GM12878 (cell line): ENCODE measurements around the gene PRR12. TPM values are rescaled to one million over a fixed set of nuclear protein-coding genes. Genes with fewer than 3 reads are reported as not detected.

Source experiments
- ATAC-seq: fragments of 200-7000 bp; cut with Tn5 transposase; 3 replicates; pipeline ENCODE4 v1.9.1; 2020; ENCODE audit warnings: mild to moderate bottlenecking, moderate library complexity
- BruUV-seq: library from RNA; stranded (reverse); fragments of 400-500 nt; replicated peaks from 2 replicates; lab custom pipeline; 2021; lab: Mats Ljungman, UMichigan
- CTCF ChIA-PET: fragments of 300-600 bp; sonication (Branson Sonifier 250); formaldehyde crosslinking; extraction: SDS; loops from one replicate; lab custom pipeline; 2021; ENCODE audit warnings: inconsistent platforms; lab: Yijun Ruan, JAX
- POLR2A ChIA-PET: fragments of 350-600 bp; formaldehyde crosslinking; extraction: SDS; loops from one replicate; lab custom pipeline; 2021; ENCODE audit warnings: inconsistent platforms; lab: Charles Lee
- RAD21 ChIA-PET: fragments of 300-600 bp; sonication (Branson Sonifier 250); formaldehyde crosslinking; loops from one replicate; lab custom pipeline; 2023; ENCODE audit warnings: antibody characterized with exemption; ENCODE audit not compliant: unreplicated experiment; lab: Charles Lee
- SMC1A ChIA-PET: fragments of 300-600 bp; sonication (Branson Sonifier 250); formaldehyde crosslinking; loops from one replicate; lab custom pipeline; 2023; ENCODE audit not compliant: unreplicated experiment, uncharacterized antibody; lab: Charles Lee
- DNase-seq: peaks from one replicate; pipeline ENCODE4 v3.0.0-alpha.2; 2011; ENCODE audit warnings: low read depth, low spot score
- FAIRE-seq: peaks from 3 replicates; lab custom pipeline; 2011; peaks lifted over from hg19 to GRCh38; lab: Jason Lieb, UNC
- H2AFZ ChIP-seq: 2 replicates; pipeline ENCODE4 v1.6.0; 2011; ENCODE audit warnings: low read depth, low read length, control low read depth; ENCODE audit not compliant: control insufficient read depth
- H3K27ac ChIP-seq: 2 replicates; pipeline ENCODE4 v1.5.1; 2011; ENCODE audit warnings: control low read depth; ENCODE audit not compliant: control insufficient read depth, insufficient read depth
- H3K27me3 ChIP-seq, 2 experiments: replicated peaks in 1 of 2; 2 replicates each; pipeline versions ENCODE4 v1.6.0 to v1.6.1; 2011; ENCODE audit warnings: low read length in 1 of 2; ENCODE audit not compliant: control insufficient read depth in 2 of 2, insufficient read depth in 2 of 2
- H3K36me3 ChIP-seq, 2 experiments: 2 replicates each; pipeline ENCODE4 v1.5.1; 2011; ENCODE audit warnings: low read length in 1 of 2; ENCODE audit not compliant: control insufficient read depth in 2 of 2, insufficient read depth in 2 of 2
- H3K4me1 ChIP-seq: 2 replicates; pipeline ENCODE4 v1.6.1; 2011; ENCODE audit warnings: mild to moderate bottlenecking, low read length, moderate library complexity, mixed read lengths; ENCODE audit not compliant: control insufficient read depth, insufficient read depth
- H3K4me2 ChIP-seq: 2 replicates; pipeline ENCODE4 v1.6.0; 2011; ENCODE audit warnings: control low read depth; ENCODE audit not compliant: control insufficient read depth, insufficient read depth
- H3K4me3 ChIP-seq: fragments of 200-600 bp; sonication (generic); 2 replicates; pipeline ENCODE4 v1.5.1; 2016
- H3K79me2 ChIP-seq: 2 replicates; pipeline ENCODE4 v1.6.0; 2011; ENCODE audit warnings: low read length; ENCODE audit not compliant: control insufficient read depth, insufficient read depth
- H3K9ac ChIP-seq: 2 replicates; pipeline ENCODE4 v1.8.0; 2011; ENCODE audit warnings: low read length, control low read depth, mixed read lengths; ENCODE audit not compliant: control insufficient read depth, insufficient read depth
- H3K9me3 ChIP-seq: replicated peaks from 3 replicates; pipeline ENCODE4 v1.5.1; 2011; ENCODE audit warnings: mild to moderate bottlenecking, low read length; ENCODE audit not compliant: control insufficient read depth, insufficient read depth
- H4K20me1 ChIP-seq: 2 replicates; pipeline ENCODE4 v1.6.0; 2011; ENCODE audit not compliant: control insufficient read depth, insufficient read depth
- BRCA1 ChIP-seq: IDR thresholded peaks from 2 replicates; pipeline ENCODE4 v1.6.1; 2011; ENCODE audit warnings: low read depth, low read length, improper control_type of control experiment
- CBFB ChIP-seq: IDR thresholded peaks from 2 replicates; pipeline ENCODE4 v1.6.1; 2016; ENCODE audit warnings: antibody characterized with exemption, low read depth
- CHD1 ChIP-seq: IDR thresholded peaks from 2 replicates; pipeline ENCODE4 v1.6.1; 2012; ENCODE audit warnings: low read depth, low read length, improper control_type of control experiment
- CHD2 ChIP-seq: IDR thresholded peaks from 2 replicates; pipeline ENCODE4 v1.6.1; 2011; ENCODE audit warnings: low read depth, low read length, improper control_type of control experiment, borderline replicate concordance
- CREM ChIP-seq: IDR thresholded peaks from 2 replicates; pipeline ENCODE4 v1.6.1; 2014; ENCODE audit warnings: antibody characterized with exemption, low read depth
- EZH2 ChIP-seq: IDR thresholded peaks from 2 replicates; pipeline ENCODE4 v1.6.1; 2012; ENCODE audit warnings: low read depth, mild to moderate bottlenecking, control low read depth, inconsistent platforms, low read length, borderline replicate concordance; ENCODE audit not compliant: control insufficient read depth
- HDAC6 ChIP-seq: fragments of 200-600 bp; sonication (generic); IDR thresholded peaks from one replicate; pipeline ENCODE4 v1.8.0; 2017; ENCODE audit warnings: antibody characterized with exemption; ENCODE audit not compliant: unreplicated experiment
- KDM1A ChIP-seq: fragments of 200-600 bp; sonication (generic); IDR thresholded peaks from 2 replicates; pipeline ENCODE4 v1.6.1; 2016; ENCODE audit warnings: borderline replicate concordance
- RAD21 ChIP-seq: IDR thresholded peaks from 2 replicates; pipeline ENCODE4 v1.6.1; 2011; ENCODE audit warnings: mild to moderate bottlenecking, low read depth, low read length, moderate library complexity; ENCODE audit not compliant: insufficient read depth
- REST ChIP-seq: IDR thresholded peaks from 2 replicates; pipeline ENCODE4 v1.6.1; 2012; ENCODE audit warnings: mild to moderate bottlenecking, low read depth, low read length
- SMARCA5 ChIP-seq: fragments of 450-650 bp; IDR thresholded peaks from 2 replicates; pipeline ENCODE4 v1.6.1; 2017; ENCODE audit warnings: mild to moderate bottlenecking
- SUZ12 ChIP-seq: fragments of 200-600 bp; sonication (generic); IDR thresholded peaks from one replicate; pipeline ENCODE4 v1.6.1; 2018; ENCODE audit warnings: antibody characterized with exemption, mild to moderate bottlenecking; ENCODE audit not compliant: unreplicated experiment
- TCF7 ChIP-seq: IDR thresholded peaks from 2 replicates; pipeline ENCODE4 v1.6.1; 2014; ENCODE audit warnings: antibody characterized with exemption, borderline replicate concordance
- USF1 ChIP-seq: IDR thresholded peaks from 2 replicates; pipeline ENCODE4 v1.6.1; 2011; ENCODE audit warnings: borderline replicate concordance, low read depth, mild to moderate bottlenecking, moderate library complexity, mixed read lengths, low read length; ENCODE audit not compliant: insufficient read depth; ENCODE audit errors: extremely low read length
- WGBS: methylation state at CpG from one replicate; pipeline ENCODE4 v1.1.6; 2016; ENCODE audit warnings: low lambda C conversion rate; ENCODE audit not compliant: insufficient replicate concordance, insufficient coverage; ENCODE audit errors: missing lambda C conversion rate; 5-methylcytosine and 5-hydroxymethylcytosine counted together
- in situ Hi-C: fragments of 300-500 bp; cut with MboI; formaldehyde crosslinking; loops from 9 replicates; pipeline ENCODE4 v1.14.3; 2018; ENCODE audit warnings: mixed read lengths
- intact Hi-C: fragments of 100-400 bp; cut with micrococcal nuclease; formaldehyde crosslinking; loops from one replicate; pipeline ENCODE4 v1.14.2; 2022; ENCODE audit not compliant: unreplicated experiment
- polyA plus RNA-seq, 11 experiments: library from polyadenylated mRNA; depleted of rRNA in 4 of 11; unstranded in 6 of 11; stranded (reverse) in 5 of 11; fragments of >200 nt; fragmentation: Nextera tagmentation in 4 of 11; fragmentation: Illumina TruSeq in 1 of 11; extraction: Ambion mirVana in 4 of 11; extraction: Trizol in 1 of 11; gene quantifications; 1 replicate in 1 of 11; 2 replicates in 10 of 11; pipeline versions ENCODE4 v1.2.1 to v1.2.3, GENCODE V29; 2011 to 2016; ENCODE audit warnings: inconsistent platforms in 2 of 11, missing spikeins in 2 of 11, low read depth in 1 of 11
- total RNA-seq, 4 experiments: library from RNA; depleted of rRNA in 3 of 4; stranded (reverse); fragments of >200 nt in 3 of 4; fragmentation: Illumina TruSeq in 1 of 4; extraction: Trizol in 1 of 4; gene quantifications; 2 replicates each; pipeline versions ENCODE4 v1.2.1 to v1.2.3, GENCODE V29; 2013 to 2021

PRR12 gene
- total and polyA plus RNA-seq, 10 of the 15 experiments (the other 5 are each of a cell fraction or from before 2014, with no cell fraction given), result 0.02 to 25.3 (median 1.6) TPM

GRCh38 chr19:49542446-49542845, 48.5 kb upstream of the PRR12 start:
- Histone ChIP-seq H3K27me3 (no peaks in the 10 kb centered on the region), H3K4me1 (no peaks in the 10 kb centered on the region; the same call in 1 of the 2 replicates), H3K36me3 (no peaks in the 10 kb centered on the region), H4K20me1 (no peaks in the 10 kb centered on the region), H3K4me3 (no peak overlapping the region), H3K4me2 (no peak overlapping the region), H3K27ac (no peak overlapping the region), H3K9ac (no peak overlapping the region), H3K9me3 (no peaks in the 10 kb centered on the region), H2AFZ (no peak overlapping the region), H3K79me2 (no peaks in the 10 kb centered on the region)
- TF ChIP-seq SMARCA5, result no peak
- in situ Hi-C loops (loop anchor here (5.0 kb wide), 1 partner anchor 35 kb away; no protein-coding TSS in a partner anchor), intact Hi-C loops (no loop called here)
- 68% methylated on average over 16 of the region's 16 CpGs for WGBS
- FAIRE-seq, result no peak
- BruUV-seq, result no TSS peak
- POLR2A ChIA-PET, result no interaction called here
- RAD21 ChIA-PET, result no interaction called here
- no peak for DNase-seq
- CTCF ChIA-PET, result interaction anchor here (1.2 to 1.4 kb wide), 2 partner anchors 27 to 35 kb away, joined by 3 read pairs; no protein-coding TSS in a partner anchor
- SMC1A ChIA-PET, result no interaction called here
- ATAC-seq, result no peak

GRCh38 chr19:49543032-49543431, 48.0 kb upstream of the PRR12 start:
- Histone ChIP-seq H4K20me1 (no peaks in the 10 kb centered on the region), H3K27me3 (no peaks in the 10 kb centered on the region), H3K9me3 (no peaks in the 10 kb centered on the region), H3K27ac (no peak overlapping the region), H3K4me3 (no peak overlapping the region), H2AFZ (no peak overlapping the region), H3K4me2 (no peak overlapping the region), H3K36me3 (no peaks in the 10 kb centered on the region), H3K4me1 (no peaks in the 10 kb centered on the region), H3K79me2 (no peaks in the 10 kb centered on the region), H3K9ac (no peak overlapping the region)
- FAIRE-seq (no peak), DNase-seq (no peak), ATAC-seq (no peak)
- ChIA-PET RAD21 (no interaction called here), CTCF (interaction anchor here (0.8 to 1.2 kb wide), 2 partner anchors 27 to 463 kb away, joined by 3 read pairs; no protein-coding TSS in a partner anchor), POLR2A (no interaction called here), SMC1A (no interaction called here)
- intact Hi-C loops (no loop called here), in situ Hi-C loops (loop anchor here (5.0 kb wide), 1 partner anchor 36 kb away; no protein-coding TSS in a partner anchor)
- no TSS peak for BruUV-seq
- WGBS, result 69% methylated on average over 14 of the region's 14 CpGs
- no peak for TF ChIP-seq SMARCA5
- TF ChIP-seq USF1, result no peak
- TF ChIP-seq EZH2, result no peak
- TF ChIP-seq RAD21, result no peak
- TF ChIP-seq CHD1, result no peak
- TF ChIP-seq REST, result no peak
- TF ChIP-seq TCF7, result no peak
- no peak for TF ChIP-seq HDAC6
- no peak for TF ChIP-seq SUZ12
- no peak for TF ChIP-seq CBFB
- TF ChIP-seq BRCA1, result no peak
- no peak for TF ChIP-seq KDM1A
- no peak for TF ChIP-seq CHD2
- TF ChIP-seq CREM, result no peak
